Breast epithelium (tissue), 3 donors: ENCODE measurements around the gene AR.

ENCODE experiments used
- POLR2A ChIP-seq: fragments of 450-650 bp; IDR thresholded peaks from one replicate; pipeline ENCODE4 v1.6.1; 2016; ENCODE audit warnings: antibody characterized with exemption, mild to moderate bottlenecking, moderate library complexity
- POLR2AphosphoS5 ChIP-seq, 3 donors: sonication (generic); formaldehyde crosslinking; IDR thresholded peaks; one replicate each; pipeline ENCODE4 v1.6.1; 2017; ENCODE audit warnings: antibody characterized with exemption in 3 of 3
- TF ChIP-seq, protein P1 (sequence below), 3 donors: fragments of 450-650 bp; IDR thresholded peaks; one replicate each; pipeline ENCODE4 v1.5.1; 2016 to 2017; ENCODE audit warnings: antibody characterized with exemption in 3 of 3, mild to moderate bottlenecking in 3 of 3, moderate library complexity in 3 of 3

DNA sequence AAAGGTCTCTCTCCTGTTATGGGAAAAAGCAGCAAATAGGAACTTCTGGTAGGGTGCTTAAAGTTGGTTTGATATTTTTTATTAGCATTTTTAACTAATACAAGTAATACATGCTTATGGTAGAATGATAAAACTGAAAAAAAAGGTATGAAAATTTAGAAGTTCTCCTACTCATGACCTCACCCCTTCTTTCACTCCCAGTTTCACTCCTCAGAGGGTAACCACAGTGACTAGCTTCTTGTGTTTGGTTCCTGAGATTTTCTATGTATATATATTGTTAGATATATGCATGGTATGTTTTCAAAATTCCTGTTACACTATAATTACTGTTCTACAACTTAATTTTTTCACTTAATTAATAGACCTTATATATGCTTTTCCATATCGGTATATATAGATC, 66.5 kb downstream of the AR start:
- TF ChIP-seq, protein P1, sequence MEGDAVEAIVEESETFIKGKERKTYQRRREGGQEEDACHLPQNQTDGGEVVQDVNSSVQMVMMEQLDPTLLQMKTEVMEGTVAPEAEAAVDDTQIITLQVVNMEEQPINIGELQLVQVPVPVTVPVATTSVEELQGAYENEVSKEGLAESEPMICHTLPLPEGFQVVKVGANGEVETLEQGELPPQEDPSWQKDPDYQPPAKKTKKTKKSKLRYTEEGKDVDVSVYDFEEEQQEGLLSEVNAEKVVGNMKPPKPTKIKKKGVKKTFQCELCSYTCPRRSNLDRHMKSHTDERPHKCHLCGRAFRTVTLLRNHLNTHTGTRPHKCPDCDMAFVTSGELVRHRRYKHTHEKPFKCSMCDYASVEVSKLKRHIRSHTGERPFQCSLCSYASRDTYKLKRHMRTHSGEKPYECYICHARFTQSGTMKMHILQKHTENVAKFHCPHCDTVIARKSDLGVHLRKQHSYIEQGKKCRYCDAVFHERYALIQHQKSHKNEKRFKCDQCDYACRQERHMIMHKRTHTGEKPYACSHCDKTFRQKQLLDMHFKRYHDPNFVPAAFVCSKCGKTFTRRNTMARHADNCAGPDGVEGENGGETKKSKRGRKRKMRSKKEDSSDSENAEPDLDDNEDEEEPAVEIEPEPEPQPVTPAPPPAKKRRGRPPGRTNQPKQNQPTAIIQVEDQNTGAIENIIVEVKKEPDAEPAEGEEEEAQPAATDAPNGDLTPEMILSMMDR (IDR thresholded peaks at IDR 0.05): no peak
- TF ChIP-seq POLR2A (no peak), POLR2AphosphoS5 (IDR thresholded peaks at IDR 0.05) (no peak)
